BLaER1 (cell line): ENCODE results near the gene C16orf54.
"Not testable (repeated sequence)": the region's sequence is repeated elsewhere in the genome, so short reads cannot be mapped to it uniquely, and the experiment has no call there.

ENCODE experiments used
- H3K27ac ChIP-seq: shearing (Covaris generic); formaldehyde crosslinking; 2 replicates; pipeline ENCODE4 v1.8.1; 2022
- H3K27me3 ChIP-seq: shearing (Covaris generic); formaldehyde crosslinking; 2 replicates; pipeline ENCODE4 v1.8.1; 2022
- H3K36me3 ChIP-seq: shearing (Covaris generic); formaldehyde crosslinking; 2 replicates; pipeline ENCODE4 v1.8.1; 2022
- H3K4me1 ChIP-seq: shearing (Covaris generic); formaldehyde crosslinking; 2 replicates; pipeline ENCODE4 v1.8.1; 2022
- H3K4me2 ChIP-seq: shearing (Covaris generic); formaldehyde crosslinking; 2 replicates; pipeline ENCODE4 v1.8.1; 2022
- H3K4me3 ChIP-seq: shearing (Covaris generic); formaldehyde crosslinking; 2 replicates; pipeline ENCODE4 v1.8.1; 2022
- H3K9ac ChIP-seq: shearing (Covaris generic); formaldehyde crosslinking; 2 replicates; pipeline ENCODE4 v1.8.1; 2022
- H3K9me3 ChIP-seq: shearing (Covaris generic); formaldehyde crosslinking; 2 replicates; pipeline ENCODE4 v1.8.1; 2022
- H4K20me1 ChIP-seq: shearing (Covaris generic); formaldehyde crosslinking; 2 replicates; pipeline ENCODE4 v1.8.1; 2022
- Cebpa-rat ChIP-seq: shearing (Covaris generic); IDR thresholded peaks from 2 replicates; pipeline ENCODE4 v1.8.1; 2022

The C16orf54 gene

DNA sequence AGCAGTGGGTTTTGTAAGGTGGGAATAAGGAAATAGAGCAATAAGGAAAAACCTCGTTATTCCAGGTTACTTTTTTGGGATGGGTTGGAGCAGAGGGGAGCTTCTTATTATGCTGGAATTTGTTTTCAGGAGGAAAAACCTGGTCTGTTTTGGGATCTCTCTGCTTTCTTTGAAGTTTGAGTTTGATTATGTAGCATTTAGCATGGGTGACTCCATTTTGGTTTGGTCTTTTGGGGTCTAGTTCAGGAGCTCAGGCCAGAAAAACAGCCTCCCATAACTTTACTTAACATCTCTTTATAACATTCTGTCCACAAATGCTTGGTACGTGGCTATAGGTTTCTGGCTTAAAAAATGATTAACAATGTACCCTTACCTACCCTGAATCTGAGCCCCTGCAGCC, 23.7 kb upstream of the C16orf54 start:
- Histone ChIP-seq H3K4me3 (no peak overlapping the region), H3K36me3 (no peaks in the 10 kb centered on the region), H3K4me2 (no peak overlapping the region), H3K27ac (no peak overlapping the region), H3K9me3 (no peaks in the 10 kb centered on the region), H3K4me1 (no peaks in the 10 kb centered on the region), H3K27me3 (no peaks in the 10 kb centered on the region), H3K9ac (no peak overlapping the region), H4K20me1 (no peaks in the 10 kb centered on the region)
- no peak for TF ChIP-seq Cebpa-rat

DNA sequence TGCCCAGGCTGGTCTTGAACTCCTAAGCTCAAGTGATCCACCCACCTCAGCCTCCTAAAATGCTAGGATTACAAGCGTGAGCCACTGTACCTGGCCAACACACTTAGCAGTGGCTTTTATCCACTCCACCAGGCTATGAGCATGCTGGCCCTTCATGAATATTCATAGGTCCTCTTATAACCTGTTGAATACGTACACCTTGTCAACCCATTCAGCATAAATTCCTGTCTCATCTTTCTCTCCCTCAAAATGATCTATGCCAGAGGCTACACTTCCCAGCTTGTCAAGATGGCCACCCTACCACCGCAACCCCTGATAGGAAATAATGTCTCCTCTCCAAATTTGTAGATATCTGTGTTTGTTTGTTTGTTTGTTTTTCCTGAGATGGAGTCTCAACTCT, 21.3 kb upstream of the C16orf54 start:
- no peaks in the 10 kb centered on the region for H3K9me3 ChIP-seq
- no peak overlapping the region for H3K4me3 ChIP-seq
- no peak overlapping the region for H3K4me2 ChIP-seq
- TF ChIP-seq Cebpa-rat, result no peak
- H3K27ac ChIP-seq, result no peak overlapping the region
- H3K36me3 ChIP-seq, result no peaks in the 10 kb centered on the region
- H3K9ac ChIP-seq, result no peak overlapping the region
- no peaks in the 10 kb centered on the region for H4K20me1 ChIP-seq
- peaks cover 11% of the 10 kb centered on the region for H3K4me1 ChIP-seq
- no peaks in the 10 kb centered on the region for H3K27me3 ChIP-seq

DNA sequence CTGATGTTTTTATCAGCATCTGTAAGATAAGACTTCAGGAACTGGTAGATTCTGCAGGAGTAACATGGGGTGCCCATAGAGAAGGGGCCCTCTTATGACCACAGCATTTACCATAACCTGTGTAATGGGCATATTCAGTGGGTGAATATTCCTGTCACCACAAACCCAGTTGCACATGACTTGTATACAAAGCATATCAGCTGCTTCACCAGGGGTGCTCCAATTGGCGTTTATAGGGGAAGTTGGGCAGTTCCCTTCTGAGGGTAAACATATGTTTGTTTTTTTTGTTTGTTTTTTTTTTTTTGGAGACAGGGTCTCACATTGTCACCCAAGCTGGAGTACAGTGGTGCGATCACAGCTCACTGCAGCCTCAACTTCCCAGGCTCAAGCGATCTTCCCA, 20.8 kb upstream of the C16orf54 start:
- no peak overlapping the region for H3K27ac ChIP-seq
- no peaks in the 10 kb centered on the region for H3K27me3 ChIP-seq
- no peaks in the 10 kb centered on the region for H3K9me3 ChIP-seq
- H3K4me3 ChIP-seq, result no peak overlapping the region
- no peak overlapping the region for H3K9ac ChIP-seq
- no peak overlapping the region for H3K4me2 ChIP-seq
- peaks cover 11% of the 10 kb centered on the region for H3K4me1 ChIP-seq
- no peak for TF ChIP-seq Cebpa-rat
- no peaks in the 10 kb centered on the region for H4K20me1 ChIP-seq
- no peaks in the 10 kb centered on the region for H3K36me3 ChIP-seq

DNA sequence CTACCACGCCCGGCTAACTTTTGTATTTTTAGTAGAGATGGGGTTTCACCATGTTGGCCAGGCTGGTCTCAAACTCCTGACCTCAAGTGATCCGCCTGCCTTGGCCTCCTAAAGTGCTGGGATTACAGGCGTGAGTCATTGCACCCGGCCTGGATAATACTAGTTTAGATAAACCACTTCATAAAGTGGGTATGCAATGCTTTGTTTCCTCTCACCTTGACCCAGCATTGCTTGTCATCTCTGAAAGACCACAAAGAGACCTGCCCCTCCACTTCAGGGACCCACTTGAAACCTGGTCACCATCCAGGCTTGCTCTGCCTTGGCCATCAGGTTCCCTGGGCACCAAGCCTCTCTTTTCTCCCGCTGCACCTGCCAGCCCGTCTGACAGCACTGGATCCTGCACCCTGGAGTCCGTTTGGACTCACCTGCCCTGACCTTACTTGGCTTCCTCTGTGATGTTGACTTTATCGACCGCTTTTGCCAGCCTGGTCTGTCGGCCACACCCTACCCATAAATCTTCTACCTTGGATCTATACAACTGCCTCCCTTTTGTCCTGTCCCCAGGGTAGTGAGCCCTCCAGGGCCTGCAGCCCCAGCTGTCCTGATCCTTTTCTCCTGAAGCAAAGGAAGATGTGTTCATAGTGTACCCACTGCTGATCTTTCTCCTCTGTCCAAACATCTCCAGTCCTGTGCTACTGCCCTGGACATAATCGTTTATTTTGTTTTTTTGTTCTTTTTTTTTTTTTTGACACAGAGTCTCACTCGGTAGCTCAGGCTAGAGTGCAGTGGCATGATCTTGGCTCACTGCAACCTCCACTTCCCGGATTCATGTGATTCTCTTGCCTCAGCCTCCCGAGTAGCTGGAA, 19.6 kb upstream of the C16orf54 start:
- Histone ChIP-seq H3K9me3 (no peaks in the 10 kb centered on the region), H3K4me2 (no peak overlapping the region), H3K36me3 (no peaks in the 10 kb centered on the region), H4K20me1 (no peaks in the 10 kb centered on the region), H3K27ac (no peak overlapping the region), H3K4me1 (peaks cover 11% of the 10 kb centered on the region), H3K4me3 (no peak overlapping the region), H3K27me3 (no peaks in the 10 kb centered on the region), H3K9ac (no peak overlapping the region)
- no peak for TF ChIP-seq Cebpa-rat

DNA sequence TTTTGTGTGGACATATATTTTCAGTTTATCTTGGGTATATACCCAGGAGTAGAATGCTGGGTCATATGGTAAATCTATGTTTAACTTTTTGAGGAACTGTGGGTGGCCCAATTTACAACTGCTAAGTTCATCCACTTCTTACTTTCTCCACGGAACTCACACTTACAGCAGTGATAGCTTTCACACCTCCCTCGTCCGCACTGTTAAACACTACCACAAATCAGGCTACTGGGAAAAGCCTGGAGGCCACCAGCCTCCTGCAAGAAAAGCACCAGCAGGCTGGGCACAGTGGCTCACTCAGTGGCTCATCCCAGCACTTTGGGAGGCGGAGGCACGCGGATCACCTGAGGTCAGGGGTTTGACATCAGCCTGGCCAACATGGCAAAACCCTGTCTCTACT, 17.5 kb upstream of the C16orf54 start:
- Histone ChIP-seq H3K4me2 (peak overlapping the region; percentile 16), H3K36me3 (no peaks in the 10 kb centered on the region), H3K9me3 (no peaks in the 10 kb centered on the region), H3K9ac (no peak overlapping the region), H3K27ac (no peak overlapping the region), H3K4me1 (peaks cover 15% of the 10 kb centered on the region), H3K27me3 (no peaks in the 10 kb centered on the region), H4K20me1 (no peaks in the 10 kb centered on the region), H3K4me3 (no peak overlapping the region)
- TF ChIP-seq Cebpa-rat, result no peak

DNA sequence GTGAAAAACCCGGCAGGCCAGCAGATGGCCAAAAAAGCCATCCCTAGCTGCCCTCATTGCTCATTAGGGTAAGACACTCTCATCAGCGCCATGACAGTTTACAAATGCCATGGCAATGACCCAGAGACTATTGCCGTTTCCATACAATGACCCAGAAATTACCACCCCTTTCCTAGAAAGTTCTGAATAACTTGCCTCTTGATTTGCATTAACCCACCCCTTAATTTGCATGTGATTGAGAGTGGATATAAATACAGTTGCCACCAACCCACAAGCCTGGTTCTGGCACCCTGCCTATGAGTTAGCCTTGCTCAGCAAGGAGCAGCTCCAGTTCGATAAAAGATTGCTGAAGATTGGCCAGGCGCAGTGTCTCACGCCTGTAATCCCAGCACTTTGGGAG, 16.1 kb upstream of the C16orf54 start:
- Histone ChIP-seq H3K4me1 (peaks cover 30% of the 10 kb centered on the region), H3K27ac (no peak overlapping the region), H3K4me3 (no peak overlapping the region), H3K27me3 (no peaks in the 10 kb centered on the region), H3K9me3 (no peaks in the 10 kb centered on the region), H3K36me3 (no peaks in the 10 kb centered on the region), H3K9ac (no peak overlapping the region), H3K4me2 (no peak overlapping the region), H4K20me1 (no peaks in the 10 kb centered on the region)
- TF ChIP-seq Cebpa-rat, result no peak

DNA sequence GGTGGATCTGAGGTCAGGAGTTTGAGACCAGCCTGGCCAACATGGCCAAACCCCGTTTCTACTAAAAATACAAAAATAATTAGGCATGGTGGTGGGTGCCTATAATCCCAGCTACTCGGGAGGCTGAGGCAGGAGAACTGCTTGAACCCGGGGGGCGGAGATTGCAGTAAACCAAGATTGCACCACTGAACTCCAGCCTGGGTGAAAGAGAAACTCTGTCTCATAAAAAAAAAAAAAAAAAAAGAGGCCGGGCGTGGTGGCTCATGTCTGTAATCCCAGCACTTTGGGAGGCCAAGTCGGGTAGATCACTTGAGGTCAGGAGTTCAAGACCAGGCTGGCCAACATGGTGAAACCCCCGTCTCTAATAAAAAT, 15.5 kb upstream of the C16orf54 start:
- not testable (repeated sequence) for H3K27ac ChIP-seq, H3K27me3 ChIP-seq

DNA sequence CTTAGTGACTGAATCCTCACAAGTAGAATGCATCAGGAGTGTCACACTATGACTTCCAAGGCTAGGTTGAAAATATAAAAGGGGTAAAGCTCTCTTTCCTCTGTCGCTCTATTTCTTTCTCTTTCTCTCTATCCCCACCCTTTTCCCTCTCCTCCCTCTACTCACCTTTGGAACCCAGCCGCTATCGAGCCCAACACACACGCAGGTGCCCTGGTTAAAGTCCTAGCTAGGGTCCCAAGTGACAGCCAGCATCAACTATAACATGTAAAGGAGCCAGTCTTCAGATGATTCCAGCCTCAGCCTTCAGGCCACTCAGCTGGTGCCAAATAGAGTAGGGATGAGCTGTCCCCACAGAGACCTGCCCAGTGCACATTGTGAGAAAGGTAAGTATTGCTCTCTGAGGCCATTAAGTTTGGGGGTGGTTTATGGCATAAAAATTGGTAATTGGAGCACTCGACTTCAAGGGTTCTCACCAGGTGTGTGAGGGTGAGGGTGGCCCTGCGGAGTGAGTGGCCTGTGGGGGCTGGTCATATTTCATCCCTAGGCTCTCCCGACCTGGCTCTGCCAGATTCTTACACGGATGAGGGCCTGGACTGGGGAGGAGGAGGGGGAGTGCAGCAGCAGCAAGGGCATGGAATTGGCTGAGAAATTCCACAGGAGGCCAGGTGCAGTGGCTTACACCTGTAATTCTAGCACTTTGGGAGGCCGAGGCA, 14.9 kb upstream of the C16orf54 start:
- no peaks in the 10 kb centered on the region for H4K20me1 ChIP-seq
- no peaks in the 10 kb centered on the region for H3K36me3 ChIP-seq
- H3K4me1 ChIP-seq, result peaks cover 40% of the 10 kb centered on the region
- no peak overlapping the region for H3K4me2 ChIP-seq
- no peak overlapping the region for H3K27ac ChIP-seq
- no peak for TF ChIP-seq Cebpa-rat
- H3K9me3 ChIP-seq, result peaks cover 10% of the 10 kb centered on the region
- H3K9ac ChIP-seq, result no peak overlapping the region
- no peaks in the 10 kb centered on the region for H3K27me3 ChIP-seq
- H3K4me3 ChIP-seq, result no peak overlapping the region

More for the DNA sequence above, 15.5 kb upstream of the C16orf54 start:
- not testable (repeated sequence) for H3K4me2 ChIP-seq, H3K9me3 ChIP-seq, H3K4me3 ChIP-seq, H3K36me3 ChIP-seq, H3K9ac ChIP-seq, H4K20me1 ChIP-seq
- peaks cover 35% of the 10 kb centered on the region for H3K4me1 ChIP-seq

DNA sequence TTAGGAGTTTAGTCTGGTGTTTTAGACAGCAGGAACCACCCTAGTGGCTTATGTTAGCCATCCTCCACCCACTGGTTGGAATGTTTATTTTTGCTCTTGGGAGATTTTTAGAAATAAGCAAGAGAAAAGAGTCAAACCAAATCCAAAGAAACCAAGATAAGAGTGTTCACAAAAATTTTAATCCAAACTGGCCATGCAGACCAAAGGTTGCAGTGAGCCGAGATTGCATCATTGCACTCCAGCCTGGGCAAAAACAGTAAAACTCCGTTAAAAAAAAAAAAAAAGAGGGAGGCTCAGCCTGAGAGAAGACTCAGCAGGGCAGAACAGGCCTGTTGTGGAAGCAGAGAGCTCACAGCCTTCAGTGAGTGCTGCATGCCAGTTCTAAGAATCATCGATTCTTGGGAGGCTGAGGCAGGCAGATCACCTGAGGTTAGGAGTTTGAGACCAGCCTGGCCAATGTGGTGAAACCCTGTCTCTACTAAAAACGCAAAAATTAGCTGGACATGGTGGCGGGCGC, 12.2 kb upstream of the C16orf54 start:
- Histone ChIP-seq H3K4me2 (no peak overlapping the region), H3K9me3 (peaks cover 17% of the 10 kb centered on the region), H4K20me1 (no peaks in the 10 kb centered on the region), H3K9ac (no peak overlapping the region), H3K4me1 (peaks cover 50% of the 10 kb centered on the region), H3K27me3 (no peaks in the 10 kb centered on the region), H3K4me3 (no peak overlapping the region), H3K27ac (no peak overlapping the region), H3K36me3 (no peaks in the 10 kb centered on the region)
- TF ChIP-seq Cebpa-rat, result 0 out of 2 replicates have a peak, but pooled peaks have one; percentile 26

DNA sequence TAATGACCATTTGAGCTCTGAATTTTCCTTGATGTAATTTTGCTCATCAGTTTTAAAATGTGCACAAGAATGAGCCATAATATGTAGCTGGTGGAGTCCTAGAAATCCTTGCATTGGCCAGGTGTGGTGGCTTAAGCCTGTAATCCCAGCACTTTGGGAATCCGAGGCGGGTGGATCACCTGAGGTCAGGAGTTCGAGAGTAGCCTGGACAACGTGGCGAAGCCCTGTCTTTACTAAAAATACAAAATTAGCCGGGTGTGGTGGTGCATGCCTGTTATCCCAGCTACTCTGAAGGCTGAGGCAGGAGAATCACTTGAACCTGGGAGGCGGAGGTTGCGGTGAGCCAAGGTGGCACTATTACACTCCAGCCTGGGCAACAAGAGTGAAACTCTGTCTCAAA, 11.3 kb upstream of the C16orf54 start:
- not testable (repeated sequence) for H3K9ac ChIP-seq, H3K27ac ChIP-seq, H3K4me3 ChIP-seq, H4K20me1 ChIP-seq, H3K36me3 ChIP-seq, H3K27me3 ChIP-seq, H3K4me2 ChIP-seq
- Histone ChIP-seq H3K9me3 (peaks cover 17% of the 10 kb centered on the region), H3K4me1 (peaks cover 45% of the 10 kb centered on the region)
